H1 (cell line): ENCODE measurements around the gene HLX. TPM values are rescaled to one million over a fixed set of nuclear protein-coding genes. Genes with fewer than 3 reads are reported as not detected.

Experiments
- CTCF ChIA-PET: fragments of 300-600 bp; sonication (Branson Sonifier 250); formaldehyde crosslinking; loops from one replicate; lab custom pipeline; 2021; ENCODE audit not compliant: partially characterized antibody; lab: Charles Lee
- POLR2A ChIA-PET: fragments of 300-600 bp; sonication (Branson Sonifier 250); formaldehyde crosslinking; loops from one replicate; lab custom pipeline; 2021; ENCODE audit warnings: inconsistent platforms; ENCODE audit not compliant: partially characterized antibody; lab: Charles Lee
- DNase-seq, 2 experiments: peaks; one replicate each; pipeline versions ENCODE4 v3.0.0 to v3.0.0-alpha.2; 2010 to 2022; ENCODE audit warnings: low spot score in 2 of 2, low read depth in 1 of 2, mixed read lengths in 1 of 2
- FAIRE-seq: peaks from 2 replicates; lab custom pipeline; 2011; peaks lifted over from hg19 to GRCh38; lab: Jason Lieb, UNC
- H2AFZ ChIP-seq: 2 replicates; pipeline ENCODE4 v1.8.1; 2012; ENCODE audit warnings: low read length, inconsistent platforms
- H2AK5ac ChIP-seq: 2 replicates; pipeline ENCODE4 v1.6.1; 2013; ENCODE audit warnings: low read depth, low read length
- H2BK120ac ChIP-seq: replicated peaks from 2 replicates; pipeline ENCODE3; 2013; ENCODE audit warnings: low read depth, low read length, inconsistent platforms
- H2BK12ac ChIP-seq: 2 replicates; pipeline ENCODE4 v1.6.1; 2013; ENCODE audit warnings: low read depth, low read length
- H2BK15ac ChIP-seq: 2 replicates; pipeline ENCODE4 v1.6.1; 2013; ENCODE audit warnings: low read length
- H2BK20ac ChIP-seq: 2 replicates; pipeline ENCODE4 v1.6.1; 2013; ENCODE audit warnings: low read length
- H2BK5ac ChIP-seq: 2 replicates; pipeline ENCODE4 v1.6.1; 2013; ENCODE audit warnings: low read depth, low read length
- H3K14ac ChIP-seq: 2 replicates; pipeline ENCODE4 v1.6.1; 2013; ENCODE audit warnings: inconsistent platforms; ENCODE audit not compliant: insufficient read length
- H3K18ac ChIP-seq: 2 replicates; pipeline ENCODE4 v1.6.1; 2013; ENCODE audit warnings: low read length; ENCODE audit errors: extremely low read depth
- H3K23ac ChIP-seq: 2 replicates; pipeline ENCODE4 v1.6.1; 2013; ENCODE audit warnings: inconsistent platforms; ENCODE audit not compliant: insufficient read length
- H3K23me2 ChIP-seq: 2 replicates; pipeline ENCODE4 v1.6.1; 2013; ENCODE audit warnings: low read depth, low read length
- H3K27ac ChIP-seq: 2 replicates; pipeline ENCODE4 v1.6.1; 2011; ENCODE audit warnings: low read depth, low read length, inconsistent platforms
- H3K27me3 ChIP-seq, 4 experiments: replicated peaks in 1 of 4; 1 replicate in 1 of 4; 2 replicates in 3 of 4; pipeline versions ENCODE4 v1.6.1 to v1.8.1; 2011 to 2013; ENCODE audit warnings: low read length in 3 of 4, mild to moderate bottlenecking in 3 of 4, inconsistent platforms in 2 of 4, mixed read lengths in 2 of 4, moderate library complexity in 1 of 4; ENCODE audit not compliant: control insufficient read depth in 3 of 4, insufficient read depth in 3 of 4; ENCODE audit errors: extremely low read depth in 1 of 4
- H3K36me3 ChIP-seq, 4 experiments: 2 replicates each; pipeline versions ENCODE4 v1.6.1 to v1.8.1; 2011 to 2013; ENCODE audit warnings: mild to moderate bottlenecking in 4 of 4, low read length in 3 of 4, moderate library complexity in 2 of 4, control low read depth in 1 of 4, inconsistent platforms in 1 of 4; ENCODE audit not compliant: insufficient read depth in 4 of 4, control insufficient read depth in 2 of 4
- H3K4ac ChIP-seq: replicated peaks from 2 replicates; pipeline ENCODE3; 2013; ENCODE audit warnings: low read length, low read depth, mixed read lengths, inconsistent platforms; ENCODE audit not compliant: insufficient read length
- H3K4me1 ChIP-seq, 4 experiments: replicated peaks in 1 of 4; 1 replicate in 1 of 4; 2 replicates in 3 of 4; pipeline versions ENCODE4 v1.6.1 to v1.8.1; 2011 to 2013; ENCODE audit warnings: low read length in 3 of 4, inconsistent platforms in 2 of 4, mixed read lengths in 1 of 4; ENCODE audit not compliant: insufficient read depth in 4 of 4, control insufficient read depth in 3 of 4
- H3K4me2 ChIP-seq, 2 experiments: 2 replicates each; pipeline versions ENCODE4 v1.6.1 to v1.8.1; 2011 to 2013; ENCODE audit warnings: low read depth in 2 of 2, low read length in 2 of 2, control low read depth in 1 of 2, inconsistent platforms in 1 of 2, mild to moderate bottlenecking in 1 of 2; ENCODE audit not compliant: insufficient read depth in 1 of 2
- H3K4me3 ChIP-seq, 4 experiments: fragments of 200-600, 300-600 bp in 1 of 4; sonication (generic), shearing (Covaris generic), sonication (Bioruptor Twin) in 1 of 4; 2 replicates each; pipeline versions ENCODE4 v1.5.1 to v1.8.1; 2011 to 2016; ENCODE audit warnings: low read length in 4 of 4, low read depth in 3 of 4, control low read depth in 2 of 4, inconsistent platforms in 2 of 4, mild to moderate bottlenecking in 2 of 4, mixed read lengths in 1 of 4, moderate library complexity in 1 of 4; ENCODE audit not compliant: insufficient read depth in 2 of 4; ENCODE audit errors: extremely low read depth in 1 of 4
- H3K56ac ChIP-seq: replicated peaks from 2 replicates; pipeline ENCODE3; 2013; ENCODE audit warnings: low read depth, mild to moderate bottlenecking, mixed read lengths, low read length, inconsistent platforms; ENCODE audit not compliant: insufficient read length
- H3K79me1 ChIP-seq: 2 replicates; pipeline ENCODE4 v1.6.1; 2013; ENCODE audit warnings: low read depth, low read length, control low read depth
- H3K79me2 ChIP-seq, 2 experiments: 2 replicates each; pipeline versions ENCODE4 v1.6.1 to v1.8.1; 2012 to 2013; ENCODE audit warnings: low read length in 2 of 2, mild to moderate bottlenecking in 2 of 2, inconsistent platforms in 1 of 2; ENCODE audit not compliant: insufficient read depth in 2 of 2, control insufficient read depth in 1 of 2
- H3K9ac ChIP-seq, 4 experiments: replicated peaks in 1 of 4; 1 replicate in 1 of 4; 2 replicates in 3 of 4; pipeline versions ENCODE4 v1.6.1 to v1.8.1; 2011 to 2013; ENCODE audit warnings: low read depth in 3 of 4, low read length in 3 of 4, control low read depth in 2 of 4, mild to moderate bottlenecking in 2 of 4, moderate library complexity in 2 of 4, inconsistent platforms in 1 of 4; ENCODE audit errors: extremely low read depth in 1 of 4
- H3K9me3 ChIP-seq, 2 experiments: 2 replicates each; pipeline versions ENCODE4 v1.6.1 to v1.8.1; 2012 to 2013; ENCODE audit warnings: mild to moderate bottlenecking in 2 of 2, moderate library complexity in 2 of 2, control low read depth in 1 of 2, inconsistent platforms in 1 of 2, low read depth in 1 of 2, low read length in 1 of 2, mixed read lengths in 1 of 2; ENCODE audit not compliant: insufficient read depth in 2 of 2
- H4K20me1 ChIP-seq, 2 experiments: replicated peaks in 1 of 2; 2 replicates each; pipeline versions ENCODE3 to v1.8.1; 2011 to 2013; ENCODE audit warnings: inconsistent platforms in 2 of 2, low read length in 2 of 2, mild to moderate bottlenecking in 1 of 2; ENCODE audit not compliant: insufficient read depth in 2 of 2, control insufficient read depth in 1 of 2
- H4K5ac ChIP-seq: 2 replicates; pipeline ENCODE4 v1.6.1; 2013; ENCODE audit warnings: low read length, low read depth, mixed read lengths, inconsistent platforms; ENCODE audit not compliant: insufficient read length
- H4K8ac ChIP-seq: 2 replicates; pipeline ENCODE4 v1.8.0; 2013; ENCODE audit warnings: mild to moderate bottlenecking, moderate library complexity, low read length, inconsistent platforms; ENCODE audit not compliant: insufficient read depth; ENCODE audit errors: extremely low read depth
- H4K91ac ChIP-seq: replicated peaks from 2 replicates; pipeline ENCODE3; 2013; ENCODE audit warnings: low read length, mixed read lengths, inconsistent platforms; ENCODE audit not compliant: insufficient read length
- GABPA ChIP-seq: IDR thresholded peaks from 2 replicates; pipeline ENCODE4 v1.6.1; 2011; ENCODE audit warnings: mild to moderate bottlenecking, low read length, moderate library complexity, borderline replicate concordance; ENCODE audit not compliant: insufficient read depth
- PHF8 ChIP-seq: fragments of 200-600 bp; sonication (generic); conservative IDR thresholded peaks from 2 replicates; pipeline ENCODE4 v1.7.1; 2012; ENCODE audit warnings: low read depth, mild to moderate bottlenecking, inconsistent platforms, low read length, moderate library complexity
- SP2 ChIP-seq: IDR thresholded peaks from 2 replicates; pipeline ENCODE4 v1.6.1; 2012; ENCODE audit warnings: mild to moderate bottlenecking, low read length, inconsistent platforms
- YY1 ChIP-seq: IDR thresholded peaks from 2 replicates; pipeline ENCODE4 v1.6.1; 2011; ENCODE audit warnings: low read depth, mild to moderate bottlenecking, low read length
- WGBS, 2 experiments: shearing (Covaris generic) in 1 of 2; methylation state at CpG; one replicate each; pipeline versions ENCODE4 v1.1.6 to v1.1.7; 2013 to 2015; ENCODE audit warnings: low lambda C conversion rate in 2 of 2, mixed read lengths in 2 of 2, inconsistent platforms in 1 of 2, low coverage in 1 of 2, missing lambda C conversion rate in 1 of 2; ENCODE audit not compliant: insufficient replicate concordance in 2 of 2, insufficient coverage in 1 of 2, insufficient read length in 1 of 2; ENCODE audit errors: extremely low coverage in 1 of 2, missing lambda C conversion rate in 1 of 2; 5-methylcytosine and 5-hydroxymethylcytosine counted together
- polyA plus RNA-seq, 7 experiments: library from polyadenylated mRNA; depleted of rRNA in 3 of 7; stranded (reverse) in 5 of 7; unstranded in 2 of 7; fragments of >200 nt in 5 of 7; fragments of 200-250 nt in 2 of 7; gene quantifications; 1 replicate in 5 of 7; 2 replicates in 1 of 7; 4 replicates in 1 of 7; pipeline versions ENCODE4 v1.2.1 to v1.2.3, GENCODE V29; 2011 to 2013; ENCODE audit warnings: missing spikeins in 2 of 7, mixed read lengths in 2 of 7
- total RNA-seq: library from RNA; stranded (reverse); fragmentation: NEBNext Ultra II Directional; extraction: Animal tissue kit (Norgen Biotek cat#: 25700); gene quantifications from 2 replicates; pipeline ENCODE4 v1.2.1, GENCODE V29; 2021

The HLX gene
- total and polyA plus RNA-seq, 2 of the 8 experiments (the other 6 are each of a cell fraction or from before 2014, with no cell fraction given) = 0.11 to 0.30 TPM

DNA sequence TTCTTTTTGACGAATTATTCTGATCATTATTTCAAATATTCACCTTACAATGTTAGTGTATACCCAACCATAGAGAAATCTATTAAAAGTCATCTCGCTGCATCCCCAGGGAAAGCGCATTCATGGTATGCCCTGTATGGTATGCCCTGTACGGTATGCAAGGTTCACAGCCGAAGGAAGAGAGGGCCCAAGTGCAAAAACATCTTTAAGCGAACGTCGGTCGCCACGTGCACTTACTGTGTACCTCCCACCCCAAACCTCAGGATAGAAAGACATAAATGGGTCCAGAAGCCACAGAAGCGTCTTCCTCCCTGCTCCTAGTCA lies 14.4 kb downstream of the HLX start:
- H2BK20ac ChIP-seq = no peak overlapping the region
- no peak for DNase-seq
- no peak overlapping the region for H2BK5ac ChIP-seq
- H4K8ac ChIP-seq = no peak overlapping the region
- 3% methylated on average over 11 of the region's 11 CpGs; no CpG with 5 or more reads in 1 of the 2 experiments for WGBS, 2 experiments
- no peak overlapping the region for H4K91ac ChIP-seq
- no peaks in the 10 kb centered on the region; the same call in 1 of the 2 replicates for H3K79me1 ChIP-seq
- H3K4me1 ChIP-seq = peaks cover 10 to 37% (median 21%) of the 10 kb centered on the region in 4 experiments
- H2BK12ac ChIP-seq = no peak overlapping the region
- no peaks in the 10 kb centered on the region for H3K79me2 ChIP-seq
- H3K4me2 ChIP-seq = peak overlapping the region; percentile 74 to 97
- CTCF ChIA-PET = interaction anchor here (0.9 to 3.1 kb wide), 6 partner anchors 11 to 281 kb away, joined by 3 to 15 read pairs (median 7); partner anchors contain the start of gene HLX
- no peak overlapping the region for H2AFZ ChIP-seq
- H2BK120ac ChIP-seq = no peak overlapping the region
- H3K9me3 ChIP-seq = no peaks in the 10 kb centered on the region
- FAIRE-seq = no peak
- H3K36me3 ChIP-seq = no peaks in the 10 kb centered on the region
- peaks cover 21 to 47% of the 10 kb centered on the region in 2 experiments for H4K20me1 ChIP-seq
- H3K9ac ChIP-seq = no peak overlapping the region
- no peak overlapping the region for H3K18ac ChIP-seq
- H2AK5ac ChIP-seq = no peak overlapping the region
- H3K23ac ChIP-seq = no peak overlapping the region
- no peaks in the 10 kb centered on the region; the same call in none of the 2 replicates for H3K23me2 ChIP-seq
- no peak overlapping the region for H4K5ac ChIP-seq
- no peak overlapping the region for H3K14ac ChIP-seq
- POLR2A ChIA-PET = interaction anchor here (1.8 to 2.3 kb wide), 3 partner anchors 9 to 16 kb away, joined by 4 to 8 read pairs (median 6); partner anchors contain the start of gene HLX
- H3K27ac ChIP-seq = no peak overlapping the region
- no peak overlapping the region for H2BK15ac ChIP-seq
- H3K4me3 ChIP-seq = peak overlapping the region; percentile 17 to 54 (median 32); a peak in 7 of 8 replicates
- TF ChIP-seq GABPA = no peak
- TF ChIP-seq YY1 = no peak
- TF ChIP-seq SP2 = no peak
- no peak for TF ChIP-seq PHF8
- H3K56ac ChIP-seq = no peak overlapping the region
- peaks cover 80 to 87% (median 86%) of the 10 kb centered on the region in 4 experiments for H3K27me3 ChIP-seq
- H3K4ac ChIP-seq = no peak overlapping the region
